ENCODE results near the gene ZNF276. TPM values are rescaled to one million over a fixed set of nuclear protein-coding genes. Genes with fewer than 3 reads are reported as not detected.

ZNF276 gene
- total RNA-seq, 3 donors from 2014 or later: 19.2 to 48.5 (median 31.2) TPM

GRCh38 chr16:89738538-89739317 lies 17.4 kb downstream of the ZNF276 start:
- Histone ChIP-seq H3K9me3 (no peaks in the 10 kb centered on the region), H3K4me3 (no peak overlapping the region), H3K4me1 (no peaks in the 10 kb centered on the region), H3K36me3 (peaks cover 14% of the 10 kb centered on the region), H3K27me3 (no peaks in the 10 kb centered on the region), H3K27ac (no peak overlapping the region)
- intact Hi-C loops (cut with DNase I; ENCODE audit: low total_unique reads): no loop called here
- TF ChIP-seq CTCF (IDR thresholded peaks at IDR 0.05) (no peak), POLR2A (IDR thresholded peaks at IDR 0.05) (no peak), POLR2AphosphoS5 (IDR thresholded peaks at IDR 0.05) (no peak)
- DNase-seq (ENCODE audit: low spot score in 2 of 2): no peak

- H3K4me3 ChIP-seq: no peak overlapping the region
- TF ChIP-seq CTCF (IDR thresholded peaks at IDR 0.05) (no peak), POLR2AphosphoS5 (IDR thresholded peaks at IDR 0.05) (no peak), POLR2A (IDR thresholded peaks at IDR 0.05) (no peak)
- no peaks in the 10 kb centered on the region for H3K27me3 ChIP-seq
- no peak for DNase-seq (ENCODE audit: low spot score in 2 of 2)
- intact Hi-C loops (cut with DNase I; ENCODE audit: low total_unique reads): no loop called here
- H3K27ac ChIP-seq: no peak overlapping the region
- H3K36me3 ChIP-seq: peaks cover 12% of the 10 kb centered on the region
- no peaks in the 10 kb centered on the region for H3K9me3 ChIP-seq
- H3K4me1 ChIP-seq: no peaks in the 10 kb centered on the region
Measured at GRCh38 chr16:89739383-89739782, 18.0 kb downstream of the ZNF276 start.

- Histone ChIP-seq H3K4me3 (no peak overlapping the region), H3K27ac (no peak overlapping the region), H3K4me1 (no peaks in the 10 kb centered on the region), H3K27me3 (no peaks in the 10 kb centered on the region), H3K36me3 (peaks cover 12% of the 10 kb centered on the region), H3K9me3 (no peaks in the 10 kb centered on the region)
- no peak for DNase-seq (ENCODE audit: low spot score in 2 of 2)
- intact Hi-C loops (cut with DNase I; ENCODE audit: low total_unique reads): no loop called here
- TF ChIP-seq POLR2A (IDR thresholded peaks at IDR 0.05) (no peak), POLR2AphosphoS5 (IDR thresholded peaks at IDR 0.05) (no peak), CTCF (IDR thresholded peaks at IDR 0.05) (no peak)
Measured at GRCh38 chr16:89741342-89742014, 20.1 kb downstream of the ZNF276 start.

- DNase-seq (ENCODE audit: low spot score in 2 of 2): no peak
- no peak for TF ChIP-seq POLR2A (IDR thresholded peaks at IDR 0.05)
- TF ChIP-seq POLR2AphosphoS5 (IDR thresholded peaks at IDR 0.05): no peak
- no peak for TF ChIP-seq CTCF (IDR thresholded peaks at IDR 0.05)
- intact Hi-C loops (cut with DNase I; ENCODE audit: low total_unique reads): no loop called here
- Histone ChIP-seq H3K27me3 (no peaks in the 10 kb centered on the region), H3K9me3 (no peaks in the 10 kb centered on the region), H3K4me1 (no peaks in the 10 kb centered on the region), H3K36me3 (peaks cover 9% of the 10 kb centered on the region), H3K4me3 (no peak overlapping the region), H3K27ac (no peak overlapping the region)
Measured at GRCh38 chr16:89742948-89743347, 21.6 kb downstream of the ZNF276 start.

GRCh38 chr16:89744813-89745212 lies 23.5 kb downstream of the ZNF276 start:
- H3K27ac ChIP-seq: no peak overlapping the region
- no peaks in the 10 kb centered on the region for H3K4me1 ChIP-seq
- intact Hi-C loops (cut with DNase I; ENCODE audit: low total_unique reads): no loop called here
- DNase-seq (ENCODE audit: low spot score in 2 of 2): no peak
- H3K36me3 ChIP-seq: no peaks in the 10 kb centered on the region
- H3K4me3 ChIP-seq: no peak overlapping the region
- no peaks in the 10 kb centered on the region for H3K9me3 ChIP-seq
- no peak for TF ChIP-seq POLR2AphosphoS5 (IDR thresholded peaks at IDR 0.05)
- TF ChIP-seq POLR2A (IDR thresholded peaks at IDR 0.05): no peak
- no peak for TF ChIP-seq CTCF (IDR thresholded peaks at IDR 0.05)
- H3K27me3 ChIP-seq: no peaks in the 10 kb centered on the region
